ENCODE data around the gene ANGEL2.

ANGEL2 gene

DNA sequence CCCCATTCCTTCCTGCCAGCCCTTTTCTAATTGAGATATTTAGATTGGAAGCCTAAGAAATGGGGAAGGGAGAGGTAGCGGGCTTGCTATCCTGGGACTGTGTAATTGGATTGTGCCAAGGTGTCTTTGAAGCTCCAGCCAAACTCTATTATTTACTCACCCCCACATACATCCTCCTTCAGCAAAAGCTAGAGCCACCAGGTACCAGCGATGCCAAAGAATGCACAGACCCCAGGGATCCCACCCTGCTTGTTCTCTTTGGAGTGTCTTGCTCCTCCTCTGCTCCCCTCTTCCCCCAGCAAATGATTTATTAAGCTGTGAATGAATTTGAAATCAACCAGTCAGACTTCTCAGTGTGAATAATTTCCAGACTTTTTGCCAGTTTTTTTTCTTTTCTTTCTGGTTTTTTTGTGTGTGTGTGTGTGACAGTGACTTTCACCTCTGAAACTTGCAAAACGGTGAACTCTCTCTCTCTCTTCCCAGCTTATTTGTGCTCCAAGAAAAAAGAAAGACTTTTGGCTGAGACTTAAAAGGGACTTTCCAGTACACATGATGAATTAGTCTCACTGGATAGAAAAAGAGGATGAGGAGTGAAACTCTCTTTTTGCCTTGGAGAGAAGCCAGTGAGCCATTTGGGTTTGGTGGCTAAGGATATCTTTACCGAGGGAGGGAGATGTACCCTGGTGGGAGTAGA, 63.6 kb downstream of the ANGEL2 start:
- H3K4me3 ChIP-seq (ENCODE audit: low read depth, low read length): no peak overlapping the region
- no peak for DNase-seq (ENCODE audit: low read depth)
- TF ChIP-seq, protein P1, sequence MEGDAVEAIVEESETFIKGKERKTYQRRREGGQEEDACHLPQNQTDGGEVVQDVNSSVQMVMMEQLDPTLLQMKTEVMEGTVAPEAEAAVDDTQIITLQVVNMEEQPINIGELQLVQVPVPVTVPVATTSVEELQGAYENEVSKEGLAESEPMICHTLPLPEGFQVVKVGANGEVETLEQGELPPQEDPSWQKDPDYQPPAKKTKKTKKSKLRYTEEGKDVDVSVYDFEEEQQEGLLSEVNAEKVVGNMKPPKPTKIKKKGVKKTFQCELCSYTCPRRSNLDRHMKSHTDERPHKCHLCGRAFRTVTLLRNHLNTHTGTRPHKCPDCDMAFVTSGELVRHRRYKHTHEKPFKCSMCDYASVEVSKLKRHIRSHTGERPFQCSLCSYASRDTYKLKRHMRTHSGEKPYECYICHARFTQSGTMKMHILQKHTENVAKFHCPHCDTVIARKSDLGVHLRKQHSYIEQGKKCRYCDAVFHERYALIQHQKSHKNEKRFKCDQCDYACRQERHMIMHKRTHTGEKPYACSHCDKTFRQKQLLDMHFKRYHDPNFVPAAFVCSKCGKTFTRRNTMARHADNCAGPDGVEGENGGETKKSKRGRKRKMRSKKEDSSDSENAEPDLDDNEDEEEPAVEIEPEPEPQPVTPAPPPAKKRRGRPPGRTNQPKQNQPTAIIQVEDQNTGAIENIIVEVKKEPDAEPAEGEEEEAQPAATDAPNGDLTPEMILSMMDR (conservative IDR thresholded peaks at IDR 0.05; ENCODE audit: low read depth, low read length): no peak

DNA sequence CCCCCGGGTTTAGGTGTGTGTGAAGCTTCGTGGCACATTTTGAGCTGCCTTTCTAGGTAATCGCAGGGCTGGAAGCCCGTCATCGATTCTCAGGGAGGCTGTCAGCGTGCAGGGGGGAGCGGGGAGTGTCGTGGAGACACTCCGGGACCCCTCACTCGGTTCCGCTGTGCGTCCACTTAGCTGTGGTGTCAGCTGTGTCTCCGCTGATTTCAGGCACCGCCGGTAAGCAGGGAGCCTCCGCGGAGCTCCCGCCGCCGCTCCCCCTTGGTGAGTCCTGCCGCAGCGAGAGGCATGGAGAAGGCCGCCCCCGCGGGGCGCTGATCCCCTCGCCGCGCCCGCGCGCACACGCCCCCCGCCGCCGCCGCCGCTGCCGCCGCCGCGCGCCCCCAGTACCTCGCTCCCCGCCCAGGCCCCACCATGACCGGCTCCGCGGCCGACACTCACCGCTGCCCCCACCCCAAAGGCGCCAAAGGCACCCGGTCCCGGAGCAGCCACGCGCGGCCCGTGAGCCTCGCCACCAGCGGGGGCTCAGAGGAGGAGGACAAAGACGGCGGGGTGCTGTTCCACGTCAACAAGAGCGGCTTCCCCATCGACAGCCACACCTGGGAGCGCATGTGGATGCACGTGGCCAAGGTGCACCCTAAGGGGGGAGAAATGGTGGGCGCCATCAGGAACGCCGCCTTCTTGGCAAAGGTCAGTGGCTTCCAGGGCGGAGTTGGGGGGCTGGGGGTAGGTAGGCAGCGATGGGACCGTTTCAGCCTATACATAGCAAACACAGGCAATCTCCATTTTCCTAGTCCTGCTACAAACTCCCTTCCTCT, 64.3 kb downstream of the ANGEL2 start:
- H3K4me3 ChIP-seq (ENCODE audit: low read depth, low read length): peak overlapping the region; percentile 60
- no peak for DNase-seq (ENCODE audit: low read depth)
- TF ChIP-seq, protein P1 (conservative IDR thresholded peaks at IDR 0.05; ENCODE audit: low read depth, low read length): no peak

DNA sequence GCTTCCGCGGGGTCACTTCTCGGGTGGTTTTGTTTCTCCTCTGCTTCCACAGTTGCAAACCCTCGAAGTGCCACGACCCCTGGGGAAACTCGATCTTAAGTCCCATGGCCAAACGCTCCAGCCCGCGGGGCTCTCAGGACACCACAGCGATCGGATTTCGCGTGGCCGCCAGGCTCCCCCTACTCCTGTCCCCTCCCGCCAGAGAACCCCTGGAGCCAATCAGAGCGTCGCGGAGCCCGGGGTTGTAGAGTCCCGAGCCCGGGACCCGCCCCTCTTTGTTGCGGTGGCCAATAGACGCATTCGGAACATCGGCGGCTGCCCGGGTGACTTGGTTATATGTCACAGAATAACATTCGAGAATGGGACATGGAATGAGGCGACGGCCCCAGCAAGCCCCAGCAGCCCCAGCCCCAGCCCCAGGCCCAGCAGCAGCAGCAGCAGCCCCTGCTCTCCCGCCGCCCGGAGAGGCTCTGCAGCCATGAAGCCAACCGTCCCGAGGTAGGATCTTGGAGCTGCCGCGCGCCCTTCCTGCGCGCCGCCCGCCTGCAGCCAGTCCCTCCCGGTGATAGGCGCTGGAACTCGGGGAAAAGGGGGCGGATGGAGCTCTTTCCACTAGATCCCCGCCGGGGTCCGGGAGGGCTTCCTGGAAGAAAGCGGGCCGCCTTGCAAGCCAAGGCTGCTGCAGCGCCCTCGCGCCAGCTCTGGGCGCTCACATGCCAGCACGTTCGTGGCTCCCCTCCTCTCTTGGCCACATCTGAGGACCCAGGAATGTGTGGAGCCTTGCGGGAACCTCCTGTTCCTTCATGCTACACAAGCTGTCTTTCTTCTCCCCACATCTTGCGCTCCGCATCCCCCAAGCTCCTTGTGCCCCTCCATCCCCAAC, 65.2 kb downstream of the ANGEL2 start, which contains the start of gene VASH2:
TSS of gene VASH2 (plus strand) at position 299 of the 883 bp plus-strand sequence. CDS start 1,002 bp downstream, outside the sequence.
- TF ChIP-seq, protein P1 (conservative IDR thresholded peaks at IDR 0.05; ENCODE audit: low read depth, low read length): no peak
- DNase-seq (ENCODE audit: low read depth): peak; percentile 70
- H3K4me3 ChIP-seq (ENCODE audit: low read depth, low read length): peak within 1 kb of the TSS; percentile 60

DNA sequence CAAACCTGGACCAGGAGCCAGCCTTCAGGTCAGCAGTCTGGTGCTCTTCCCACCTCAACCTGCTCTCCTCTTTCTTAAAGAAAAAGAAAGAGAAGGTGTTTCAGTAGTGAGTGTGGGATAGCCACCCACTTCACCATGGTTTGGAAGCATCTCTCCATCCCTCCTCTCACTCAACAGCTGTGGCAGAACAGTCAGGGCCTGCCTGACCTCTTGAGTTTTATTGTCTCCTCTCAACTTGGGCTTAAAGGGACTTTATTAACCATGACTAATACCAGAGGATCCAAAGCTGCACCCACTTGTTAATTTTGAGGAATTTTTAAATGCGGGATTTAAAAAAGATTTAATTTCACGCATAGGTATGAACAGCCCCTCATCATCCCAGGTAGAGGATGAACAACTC, 65.9 kb downstream of the ANGEL2 start:
- TF ChIP-seq, protein P1 (conservative IDR thresholded peaks at IDR 0.05; ENCODE audit: low read depth, low read length): no peak
- peak overlapping the region; percentile 60 for H3K4me3 ChIP-seq (ENCODE audit: low read depth, low read length)
- no peak for DNase-seq (ENCODE audit: low read depth)

DNA sequence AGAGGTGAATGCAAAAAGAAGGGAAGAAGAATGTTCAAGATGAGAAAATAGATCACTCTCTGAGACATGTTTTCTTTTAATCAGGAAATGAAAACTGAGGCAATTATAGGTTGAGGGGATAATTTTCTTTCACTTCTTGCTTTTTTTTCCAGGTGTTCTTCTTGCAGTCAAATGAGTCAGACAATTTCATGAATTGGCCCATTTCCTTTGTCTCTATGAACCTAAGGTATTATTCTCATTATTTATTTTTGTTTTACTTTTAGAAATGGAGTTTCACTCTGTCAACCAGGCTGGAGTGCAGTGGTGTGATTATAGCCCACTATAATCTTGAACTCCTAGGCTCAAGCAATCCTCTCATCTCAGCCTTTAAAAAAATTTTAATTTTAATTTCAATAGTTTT, 68.8 kb downstream of the ANGEL2 start:
- H3K4me3 ChIP-seq (ENCODE audit: low read depth, low read length): no peak overlapping the region
- DNase-seq (ENCODE audit: low read depth): no peak
- TF ChIP-seq, protein P1 (conservative IDR thresholded peaks at IDR 0.05; ENCODE audit: low read depth, low read length): no peak

DNA sequence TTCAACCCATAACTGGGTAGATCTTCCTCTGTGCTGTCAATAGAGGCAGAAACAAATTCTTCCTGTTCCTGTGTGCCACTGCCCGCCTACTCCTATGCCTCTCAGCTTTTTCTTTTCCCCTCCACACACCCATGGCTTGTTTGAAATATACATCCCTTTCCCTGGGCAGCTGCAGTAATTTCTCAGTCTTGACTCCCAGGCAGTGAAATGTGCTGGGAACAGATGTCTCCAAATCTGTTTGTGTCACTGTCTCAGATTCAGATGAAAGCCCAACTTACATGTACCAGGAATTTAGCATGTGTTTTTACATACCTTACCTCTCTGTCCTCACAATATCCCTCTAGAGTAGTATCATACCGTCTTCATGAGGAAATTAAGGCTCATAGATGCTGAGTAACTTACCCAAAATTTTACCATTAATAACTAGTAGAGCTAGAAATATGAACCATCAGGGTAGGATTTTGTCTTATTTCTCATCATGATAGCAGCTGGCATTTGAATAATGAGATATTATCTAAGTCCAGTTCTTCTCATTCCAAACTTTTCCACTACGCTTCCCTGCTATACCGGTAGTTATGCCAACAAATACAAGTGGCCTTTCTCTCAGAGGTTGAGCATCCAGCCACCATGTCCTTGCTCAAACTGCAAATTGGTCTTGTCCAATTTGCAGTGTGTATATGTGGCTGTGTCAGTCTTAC, 70.1 kb downstream of the ANGEL2 start:
- TF ChIP-seq, protein P1 (conservative IDR thresholded peaks at IDR 0.05; ENCODE audit: low read depth, low read length): no peak
- H3K4me3 ChIP-seq (ENCODE audit: low read depth, low read length): no peak overlapping the region
- no peak for DNase-seq (ENCODE audit: low read depth)

All from choroid plexus epithelial cell (primary cell).